ENCODE data around the gene AFF3. TPM values are rescaled to one million over a fixed set of nuclear protein-coding genes. Genes with fewer than 3 reads are reported as not detected.
"Not testable (repeated sequence)": the region's sequence is repeated elsewhere in the genome, so short reads cannot be mapped to it uniquely, and the experiment has no call there.

Gene AFF3
- total RNA-seq, 6 experiments from 2014 or later: 1.3 to 7.3 (median 6.4) TPM

DNA sequence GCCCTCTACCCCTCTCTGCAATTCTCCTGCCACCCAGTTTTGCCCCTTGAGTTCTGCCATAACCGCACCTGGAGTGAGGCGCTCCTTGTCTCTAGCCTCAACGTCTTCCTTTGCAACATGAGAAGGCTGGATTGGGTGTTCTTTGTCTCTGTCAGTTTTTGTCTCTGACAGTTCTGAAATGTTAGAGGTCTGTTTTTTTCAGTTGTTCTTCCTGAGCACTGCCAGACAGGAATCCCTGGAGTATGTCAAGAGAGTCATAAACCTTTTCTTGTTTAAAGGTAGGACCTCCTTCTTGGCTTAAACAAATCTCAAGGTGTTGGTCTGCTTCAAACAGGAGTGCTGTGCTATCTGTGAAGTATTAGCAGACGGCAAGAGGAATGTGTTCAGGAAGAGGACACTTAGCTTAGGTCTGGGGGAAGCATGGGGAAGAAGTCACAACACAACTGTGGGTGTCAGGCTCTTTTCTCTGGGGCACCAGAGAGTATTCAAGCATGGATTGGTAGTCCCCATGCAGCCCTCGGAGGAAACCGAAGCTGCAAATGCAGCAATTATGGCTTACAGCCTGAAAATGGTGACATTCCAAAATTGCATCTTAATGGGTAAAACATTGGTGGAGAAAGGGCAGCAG lies 32.3 kb downstream of the AFF3 start:
- Histone ChIP-seq H3K36me3 (no peaks in the 10 kb centered on the region), H3K4me1 (no peaks in the 10 kb centered on the region), H3K27ac (no peak overlapping the region), H3K27me3 (no peaks in the 10 kb centered on the region), H3K9me3 (no peaks in the 10 kb centered on the region), H3K4me3 (no peak overlapping the region)
- WGBS (ENCODE audit: insufficient coverage, low coverage, low lambda C conversion rate, missing lambda C conversion rate): 70% methylated on average over 5 of the region's 6 CpGs
- intact Hi-C loops (cut with DNase I): no loop called here
- no peak for DNase-seq
- TF ChIP-seq, protein P1, sequence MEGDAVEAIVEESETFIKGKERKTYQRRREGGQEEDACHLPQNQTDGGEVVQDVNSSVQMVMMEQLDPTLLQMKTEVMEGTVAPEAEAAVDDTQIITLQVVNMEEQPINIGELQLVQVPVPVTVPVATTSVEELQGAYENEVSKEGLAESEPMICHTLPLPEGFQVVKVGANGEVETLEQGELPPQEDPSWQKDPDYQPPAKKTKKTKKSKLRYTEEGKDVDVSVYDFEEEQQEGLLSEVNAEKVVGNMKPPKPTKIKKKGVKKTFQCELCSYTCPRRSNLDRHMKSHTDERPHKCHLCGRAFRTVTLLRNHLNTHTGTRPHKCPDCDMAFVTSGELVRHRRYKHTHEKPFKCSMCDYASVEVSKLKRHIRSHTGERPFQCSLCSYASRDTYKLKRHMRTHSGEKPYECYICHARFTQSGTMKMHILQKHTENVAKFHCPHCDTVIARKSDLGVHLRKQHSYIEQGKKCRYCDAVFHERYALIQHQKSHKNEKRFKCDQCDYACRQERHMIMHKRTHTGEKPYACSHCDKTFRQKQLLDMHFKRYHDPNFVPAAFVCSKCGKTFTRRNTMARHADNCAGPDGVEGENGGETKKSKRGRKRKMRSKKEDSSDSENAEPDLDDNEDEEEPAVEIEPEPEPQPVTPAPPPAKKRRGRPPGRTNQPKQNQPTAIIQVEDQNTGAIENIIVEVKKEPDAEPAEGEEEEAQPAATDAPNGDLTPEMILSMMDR (IDR thresholded peaks at IDR 0.05): no peak
- TF ChIP-seq POLR2A (IDR thresholded peaks at IDR 0.05): no peak
- ATAC-seq: no peak

DNA sequence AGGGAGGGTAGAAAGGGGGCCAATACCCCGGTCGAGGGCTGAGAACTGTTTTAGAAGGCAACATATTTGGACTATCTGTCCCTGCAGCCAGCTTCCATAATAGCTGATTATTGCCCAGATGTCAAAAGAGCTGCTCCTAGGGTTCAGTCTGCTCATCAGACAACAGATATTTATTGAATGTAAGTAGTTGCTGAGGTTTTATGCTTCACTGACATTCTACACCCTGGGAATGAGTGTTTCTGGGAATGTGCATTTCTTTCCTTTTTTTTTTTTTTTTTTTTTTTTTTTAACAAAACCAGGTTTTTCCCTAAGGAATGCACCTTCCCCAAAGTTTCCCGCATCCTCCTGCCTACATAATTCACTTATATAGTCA lies 33.8 kb downstream of the AFF3 start:
- H3K9me3 ChIP-seq; H3K27ac ChIP-seq; ATAC-seq; H3K36me3 ChIP-seq; H3K4me3 ChIP-seq; intact Hi-C loops (cut with DNase I); DNase-seq; H3K27me3 ChIP-seq; H3K4me1 ChIP-seq: not testable (repeated sequence)
- WGBS (ENCODE audit: insufficient coverage, low coverage, low lambda C conversion rate, missing lambda C conversion rate): 56% methylated on average over 2 of the region's 3 CpGs

DNA sequence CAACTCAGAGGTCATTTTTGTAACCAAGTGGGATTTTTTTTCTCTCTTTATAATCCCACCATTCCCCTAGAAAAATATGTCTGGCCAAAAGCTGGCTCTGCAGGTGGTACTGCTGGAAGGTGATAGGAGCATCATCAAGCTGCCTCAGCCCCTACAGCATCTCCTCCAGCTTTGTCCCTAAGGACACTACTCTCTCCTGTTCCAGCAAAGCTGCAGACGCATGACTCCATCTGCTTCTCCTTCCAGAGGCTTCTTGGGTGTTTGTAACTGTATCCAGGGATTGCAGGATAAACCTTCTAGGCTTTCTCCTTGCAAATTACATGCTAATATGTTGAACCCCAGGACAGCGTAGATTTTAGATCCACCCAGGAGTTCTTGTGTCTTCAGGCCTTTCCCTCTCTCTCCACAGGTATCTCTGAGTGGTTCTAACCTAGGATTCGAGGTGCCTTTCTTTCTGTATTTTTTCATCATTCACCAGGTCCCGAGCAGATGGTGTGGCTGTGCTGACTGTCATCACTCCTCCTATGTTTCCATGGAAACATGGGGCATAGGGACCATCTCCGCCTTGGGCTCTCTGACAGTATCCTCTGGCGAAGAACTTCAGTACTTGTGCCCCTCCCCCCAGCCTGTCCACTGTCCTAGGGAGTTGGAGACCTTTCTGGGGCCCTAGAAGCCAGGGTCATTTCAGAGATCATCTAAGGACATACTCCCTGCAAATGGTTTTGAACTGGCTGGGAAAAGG lies 34.3 kb downstream of the AFF3 start:
- Histone ChIP-seq H3K36me3 (no peaks in the 10 kb centered on the region), H3K4me3 (no peak overlapping the region), H3K4me1 (no peaks in the 10 kb centered on the region), H3K27me3 (no peaks in the 10 kb centered on the region), H3K27ac (no peak overlapping the region), H3K9me3 (no peaks in the 10 kb centered on the region)
- ATAC-seq (no peak), DNase-seq (no peak)
- intact Hi-C loops (cut with DNase I): no loop called here
- TF ChIP-seq, protein P1 (IDR thresholded peaks at IDR 0.05): no peak
- TF ChIP-seq POLR2A (IDR thresholded peaks at IDR 0.05): no peak
- WGBS (ENCODE audit: insufficient coverage, low coverage, low lambda C conversion rate, missing lambda C conversion rate): 78% methylated on average over 5 of the region's 6 CpGs

DNA sequence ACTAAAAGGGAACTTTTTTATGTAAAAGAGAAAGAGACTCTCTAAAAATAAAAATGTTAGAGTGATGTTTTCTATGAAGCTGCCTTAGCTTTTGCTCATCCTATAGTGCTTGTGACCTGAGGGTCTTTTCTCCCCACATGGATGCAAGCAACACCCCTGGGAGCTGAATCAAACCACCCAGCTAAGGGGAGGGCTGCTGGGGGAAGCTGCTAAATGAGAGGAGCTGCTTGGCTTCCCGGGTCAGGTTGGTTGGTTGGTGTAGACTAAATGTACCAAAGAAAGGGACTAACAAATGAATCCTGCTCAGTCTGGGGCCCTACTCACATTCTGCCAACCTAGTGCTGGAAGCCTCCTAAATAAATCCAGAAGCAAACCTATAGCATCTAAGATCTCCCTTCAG lies 35.0 kb downstream of the AFF3 start:
- Histone ChIP-seq H3K9me3 (no peaks in the 10 kb centered on the region), H3K4me3 (no peak overlapping the region), H3K27ac (no peak overlapping the region), H3K4me1 (no peaks in the 10 kb centered on the region), H3K36me3 (no peaks in the 10 kb centered on the region), H3K27me3 (no peaks in the 10 kb centered on the region)
- WGBS (ENCODE audit: insufficient coverage, low coverage, low lambda C conversion rate, missing lambda C conversion rate): no CpG with 5 or more reads among the region's 1 CpG
- no peak for TF ChIP-seq POLR2A (IDR thresholded peaks at IDR 0.05)
- TF ChIP-seq, protein P1 (IDR thresholded peaks at IDR 0.05): no peak
- ATAC-seq (no peak), DNase-seq (no peak)
- intact Hi-C loops (cut with DNase I): no loop called here

DNA sequence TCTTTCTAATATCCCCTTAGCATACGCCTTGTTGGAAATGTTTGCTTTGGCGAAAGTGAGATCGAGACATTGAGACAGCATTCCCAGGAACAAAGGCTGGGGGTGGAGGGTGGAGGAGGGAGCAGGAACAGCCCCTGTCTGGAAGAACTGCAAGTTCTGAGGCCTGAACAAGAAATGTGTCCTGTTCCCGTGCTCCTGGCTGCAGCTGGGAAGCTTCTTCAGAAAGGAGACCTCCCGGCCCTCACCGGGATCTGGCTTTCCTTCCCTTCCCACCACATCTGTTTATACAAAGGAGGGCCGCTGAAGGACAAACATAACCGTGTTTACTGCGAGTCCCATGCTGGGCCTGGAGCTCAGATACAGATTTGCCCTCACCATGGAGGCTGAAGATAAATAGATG lies 35.9 kb downstream of the AFF3 start:
- Histone ChIP-seq H3K27ac (no peak overlapping the region), H3K27me3 (no peaks in the 10 kb centered on the region), H3K4me3 (no peak overlapping the region), H3K9me3 (no peaks in the 10 kb centered on the region), H3K4me1 (no peaks in the 10 kb centered on the region), H3K36me3 (no peaks in the 10 kb centered on the region)
- DNase-seq (no peak), ATAC-seq (no peak)
- TF ChIP-seq, protein P1 (IDR thresholded peaks at IDR 0.05): no peak
- no peak for TF ChIP-seq POLR2A (IDR thresholded peaks at IDR 0.05)
- intact Hi-C loops (cut with DNase I): no loop called here
- 77% methylated on average over 3 of the region's 9 CpGs for WGBS (ENCODE audit: insufficient coverage, low coverage, low lambda C conversion rate, missing lambda C conversion rate)

Data from right lobe of liver (tissue), 6 donors.